Middle frontal gyrus (tissue), 1 donor: ENCODE measurements around the gene INHBB.

Experiments
- DNase-seq: peaks from one replicate; pipeline ENCODE4 v3.0.0-alpha.2; 2015; ENCODE audit warnings: low spot score; ENCODE audit errors: extremely low spot score

The INHBB gene

GRCh38 chr2:120341977-120342376, 4.0 kb upstream of the INHBB start:
- no peak for DNase-seq

GRCh38 chr2:120342446-120342845, 3.5 kb upstream of the INHBB start:
- no peak for DNase-seq

- no peak for DNase-seq
Observed at GRCh38 chr2:120343100-120343432, 2.9 kb upstream of the INHBB start.

- peak; percentile 67 for DNase-seq
Observed at GRCh38 chr2:120343433-120344105, 2.4 kb upstream of the INHBB start.

- DNase-seq: no peak
Observed at GRCh38 chr2:120344214-120344975, 1.5 kb upstream of the INHBB start.

GRCh38 chr2:120344976-120345581, 857 bp upstream of the INHBB start:
- DNase-seq: no peak

GRCh38 chr2:120345608-120346007, 328 bp upstream of the INHBB start:
- DNase-seq: no peak

GRCh38 chr2:120346667-120347358, 877 bp downstream of the INHBB start:
- DNase-seq: no peak

GRCh38 chr2:120347396-120348060, 1.6 kb downstream of the INHBB start:
- DNase-seq: no peak

- no peak for DNase-seq
Observed at GRCh38 chr2:120348134-120348736, 2.3 kb downstream of the INHBB start.

GRCh38 chr2:120348737-120349439, 3.0 kb downstream of the INHBB start:
- DNase-seq: no peak

- DNase-seq: no peak
Observed at GRCh38 chr2:120349440-120349921, 3.5 kb downstream of the INHBB start.

- DNase-seq: no peak
Observed at GRCh38 chr2:120350080-120350479, 4.1 kb downstream of the INHBB start.

GRCh38 chr2:120350801-120351320, 4.9 kb downstream of the INHBB start:
- DNase-seq: no peak

- DNase-seq: no peak
Observed at GRCh38 chr2:120352696-120353590, 7.0 kb downstream of the INHBB start.

GRCh38 chr2:120353591-120353898, 7.6 kb downstream of the INHBB start:
- DNase-seq: no peak

- DNase-seq: no peak
Observed at GRCh38 chr2:120353931-120354330, 8.0 kb downstream of the INHBB start.

- DNase-seq: no peak
Observed at GRCh38 chr2:120354467-120354866, 8.5 kb downstream of the INHBB start.
